GM12875 (cell line): ENCODE data around the gene CNP.

Experiments used
- H3K4me3 ChIP-seq: one replicate; pipeline ENCODE4 v1.5.1; 2011; ENCODE audit warnings: low read depth, low read length, control low read depth
- TF ChIP-seq, protein P1 (sequence below): IDR thresholded peaks from 2 replicates; pipeline ENCODE4 v1.5.1; 2011; ENCODE audit warnings: low read depth, mild to moderate bottlenecking, control low read depth, inconsistent platforms, low read length, moderate library complexity, borderline replicate concordance; ENCODE audit not compliant: insufficient read depth

Gene CNP

DNA sequence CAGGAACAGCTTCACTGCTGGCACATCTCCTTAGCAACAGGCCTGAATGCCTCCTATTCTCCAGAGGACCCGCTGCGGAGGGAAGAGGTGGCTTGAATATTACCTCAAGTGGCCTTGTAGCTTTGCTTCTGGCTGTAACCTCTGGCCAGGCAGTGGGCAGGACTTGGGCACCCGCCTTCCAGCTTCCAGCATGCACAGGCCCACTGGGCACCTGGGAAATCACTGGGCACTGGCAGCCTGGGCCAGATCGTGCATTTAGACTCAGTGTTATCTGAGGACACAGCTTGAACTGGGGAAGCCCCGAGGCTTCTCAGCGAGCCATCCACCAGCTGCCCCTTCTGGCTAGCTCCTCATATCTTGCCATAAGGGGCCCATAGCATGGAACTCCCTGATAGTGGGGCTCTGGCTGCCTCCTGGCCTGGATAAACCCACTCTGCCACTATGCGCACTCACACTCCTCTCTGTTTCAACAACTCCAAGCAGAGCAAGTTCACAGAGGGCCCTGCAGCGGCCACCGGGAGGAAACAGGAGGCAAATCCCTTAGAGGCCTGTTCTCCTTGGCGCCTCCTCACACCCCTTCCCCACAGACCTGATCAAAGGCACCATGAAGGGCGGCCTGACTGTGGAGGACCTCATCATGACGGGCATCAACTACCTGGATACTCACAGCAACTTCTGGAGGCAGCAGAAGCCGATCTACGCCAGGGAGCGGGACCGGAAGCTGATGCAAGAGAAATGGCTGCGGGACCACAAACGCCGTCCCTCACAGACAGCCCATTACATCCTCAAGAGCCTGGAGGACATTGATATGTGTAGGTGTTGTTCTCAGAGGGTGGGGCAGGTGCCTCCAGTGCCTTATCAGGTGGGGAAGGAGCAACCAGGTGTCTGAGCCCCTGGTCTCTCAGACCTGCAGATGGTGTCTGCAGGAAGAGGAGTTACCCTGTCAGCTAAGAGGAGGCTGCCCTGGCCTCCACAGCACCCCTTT lies 28.3 kb upstream of the CNP start:
- TF ChIP-seq, protein P1, sequence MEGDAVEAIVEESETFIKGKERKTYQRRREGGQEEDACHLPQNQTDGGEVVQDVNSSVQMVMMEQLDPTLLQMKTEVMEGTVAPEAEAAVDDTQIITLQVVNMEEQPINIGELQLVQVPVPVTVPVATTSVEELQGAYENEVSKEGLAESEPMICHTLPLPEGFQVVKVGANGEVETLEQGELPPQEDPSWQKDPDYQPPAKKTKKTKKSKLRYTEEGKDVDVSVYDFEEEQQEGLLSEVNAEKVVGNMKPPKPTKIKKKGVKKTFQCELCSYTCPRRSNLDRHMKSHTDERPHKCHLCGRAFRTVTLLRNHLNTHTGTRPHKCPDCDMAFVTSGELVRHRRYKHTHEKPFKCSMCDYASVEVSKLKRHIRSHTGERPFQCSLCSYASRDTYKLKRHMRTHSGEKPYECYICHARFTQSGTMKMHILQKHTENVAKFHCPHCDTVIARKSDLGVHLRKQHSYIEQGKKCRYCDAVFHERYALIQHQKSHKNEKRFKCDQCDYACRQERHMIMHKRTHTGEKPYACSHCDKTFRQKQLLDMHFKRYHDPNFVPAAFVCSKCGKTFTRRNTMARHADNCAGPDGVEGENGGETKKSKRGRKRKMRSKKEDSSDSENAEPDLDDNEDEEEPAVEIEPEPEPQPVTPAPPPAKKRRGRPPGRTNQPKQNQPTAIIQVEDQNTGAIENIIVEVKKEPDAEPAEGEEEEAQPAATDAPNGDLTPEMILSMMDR: no peak
- no peak overlapping the region for H3K4me3 ChIP-seq

DNA sequence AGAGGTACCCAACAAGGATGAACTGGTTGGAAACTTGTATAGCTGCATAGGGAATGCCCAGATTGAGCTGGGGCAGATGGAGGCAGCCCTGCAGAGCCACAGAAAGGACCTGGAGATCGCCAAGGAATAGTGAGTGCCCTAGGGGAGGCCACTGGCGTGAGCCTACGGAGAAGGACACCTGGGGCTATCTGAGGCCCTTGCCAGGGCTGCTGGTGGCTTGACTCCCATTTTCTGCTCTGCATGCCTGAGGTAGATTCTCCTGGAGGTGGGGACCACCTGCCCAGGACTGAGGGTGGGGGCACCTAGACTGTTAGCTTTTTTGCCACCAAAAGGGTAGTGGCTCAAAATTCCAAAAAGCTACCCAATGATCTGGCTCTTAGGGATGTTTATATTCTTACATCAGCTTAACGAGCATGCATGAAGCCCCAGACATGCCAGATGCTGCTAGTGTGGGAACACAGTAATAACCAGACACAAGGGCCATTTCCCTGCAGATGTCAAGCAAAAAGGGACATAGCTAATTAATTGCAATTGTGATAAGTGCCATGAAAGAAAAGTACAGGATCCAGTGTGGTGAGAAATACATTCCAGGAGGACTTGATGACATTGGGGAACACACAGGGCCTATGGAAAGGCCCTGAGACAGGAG lies 27.4 kb upstream of the CNP start:
- no peak overlapping the region for H3K4me3 ChIP-seq
- TF ChIP-seq, protein P1: no peak

DNA sequence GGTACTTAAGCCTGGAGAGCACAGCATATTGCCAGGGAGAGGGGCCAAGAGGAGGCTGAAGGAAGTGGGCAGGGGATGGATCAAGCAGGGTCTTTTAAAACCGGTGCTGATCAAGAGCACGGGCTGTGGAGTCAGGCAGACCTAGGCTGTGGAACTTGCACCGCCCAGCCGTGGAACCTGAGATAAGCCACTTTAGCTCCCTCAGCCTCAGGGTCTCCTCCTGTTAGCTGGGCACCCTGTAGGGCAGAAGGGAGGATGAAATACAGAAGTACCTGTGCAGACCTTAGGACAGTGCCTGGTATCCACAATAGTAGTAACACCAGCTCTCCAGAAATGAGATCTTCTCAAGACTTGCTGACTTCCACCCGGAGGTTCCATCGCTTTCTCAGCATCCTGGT lies 26.9 kb upstream of the CNP start:
- no peak overlapping the region for H3K4me3 ChIP-seq
- TF ChIP-seq, protein P1: no peak

DNA sequence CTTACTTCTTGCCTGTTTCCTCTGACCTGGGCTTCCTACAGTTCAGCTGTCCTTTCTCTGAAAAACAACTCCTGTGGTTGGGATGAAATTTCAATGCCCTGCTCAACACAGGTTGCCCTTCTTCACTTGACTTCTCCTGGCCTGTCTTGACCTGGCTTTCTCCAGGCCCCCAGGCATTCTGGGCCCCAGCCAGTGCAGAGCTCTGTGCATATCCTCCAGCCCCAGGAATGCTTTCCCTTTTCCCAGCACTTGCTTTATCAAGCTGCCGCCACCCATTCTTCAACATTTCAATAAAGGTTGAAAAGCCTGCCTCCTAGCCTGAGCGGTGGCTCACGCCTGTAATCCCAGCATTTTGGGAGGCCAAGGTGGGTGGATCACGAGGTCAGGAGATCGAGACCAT lies 25.4 kb upstream of the CNP start:
- TF ChIP-seq, protein P1: no peak
- H3K4me3 ChIP-seq: no peak overlapping the region

GRCh38 chr17:41942626-41943373 lies 23.8 kb upstream of the CNP start:
- H3K4me3 ChIP-seq: no peak overlapping the region
- TF ChIP-seq, protein P1: no peak

GRCh38 chr17:41943492-41943891 lies 23.1 kb upstream of the CNP start:
- H3K4me3 ChIP-seq: no peak overlapping the region
- TF ChIP-seq, protein P1: no peak
